ENCODE results near the gene HASPIN.

The HASPIN gene

DNA sequence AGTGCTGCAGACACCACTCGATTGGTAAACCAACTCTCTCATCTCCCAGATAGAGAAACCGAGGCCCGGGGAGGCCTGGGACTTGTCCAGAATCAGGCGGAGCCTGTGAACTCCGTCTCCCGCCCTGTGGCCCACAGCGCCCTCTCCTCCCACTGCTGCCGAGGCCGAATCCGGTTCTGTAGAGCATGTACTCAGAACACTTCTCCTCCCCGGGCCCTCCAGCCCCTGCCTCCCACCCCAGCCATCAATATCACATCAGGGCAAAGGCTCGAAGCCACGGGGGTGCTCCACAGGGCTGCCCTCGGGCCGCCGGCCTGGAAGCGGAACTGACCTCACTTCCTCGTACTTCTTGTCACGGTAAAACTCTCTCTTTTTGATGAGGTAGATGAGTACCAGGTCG lies 42.1 kb upstream of the HASPIN start:
- no peak for TF ChIP-seq EZH2 (IDR thresholded peaks at IDR 0.05; ENCODE audit: borderline replicate concordance, low read depth, low read length, severe bottlenecking)
- no peak for TF ChIP-seq CTCF (IDR thresholded peaks at IDR 0.05; ENCODE audit: borderline replicate concordance, extremely low read depth, low read length, poor library complexity, severe bottlenecking)
- ATAC-seq (ENCODE audit: insufficient read depth, low read depth) (no peak), DNase-seq (no peak)
- Histone ChIP-seq H3K27me3 (ENCODE audit: insufficient read depth, low read length, poor library complexity) (no peaks in the 10 kb centered on the region), H3K4me3 (ENCODE audit: low read depth in 1 of 2, low read length in 2 of 2) (no peak overlapping the region), H3K9ac (ENCODE audit: low read depth, low read length) (no peak overlapping the region), H3K4me2 (ENCODE audit: insufficient read depth, low read length) (no peak overlapping the region), H3K79me2 (ENCODE audit: insufficient read depth, low read length) (no peaks in the 10 kb centered on the region), H3K4me1 (ENCODE audit: insufficient read depth, low read length) (no peaks in the 10 kb centered on the region), H3K27ac (ENCODE audit: low read length) (no peak overlapping the region), H3K9me3 (ENCODE audit: insufficient read depth, low read length, severe bottlenecking) (no peaks in the 10 kb centered on the region), H3K36me3 (ENCODE audit: insufficient read depth, low read length) (no peaks in the 10 kb centered on the region), H2AFZ (ENCODE audit: low read depth, low read length) (no peak overlapping the region), H4K20me1 (ENCODE audit: insufficient read depth, low read length) (no peaks in the 10 kb centered on the region; the same call in 1 of the 2 replicates)

GRCh38 chr17:3682033-3682432 lies 41.7 kb upstream of the HASPIN start:
- no peak for DNase-seq
- ATAC-seq (ENCODE audit: insufficient read depth, low read depth) = no peak
- H3K79me2 ChIP-seq (ENCODE audit: insufficient read depth, low read length) = no peaks in the 10 kb centered on the region
- H3K9me3 ChIP-seq (ENCODE audit: insufficient read depth, low read length, severe bottlenecking) = no peaks in the 10 kb centered on the region
- no peaks in the 10 kb centered on the region for H3K27me3 ChIP-seq (ENCODE audit: insufficient read depth, low read length, poor library complexity)
- no peaks in the 10 kb centered on the region for H3K36me3 ChIP-seq (ENCODE audit: insufficient read depth, low read length)
- H3K9ac ChIP-seq (ENCODE audit: low read depth, low read length) = no peak overlapping the region
- TF ChIP-seq CTCF (IDR thresholded peaks at IDR 0.05; ENCODE audit: borderline replicate concordance, extremely low read depth, low read length, poor library complexity, severe bottlenecking) (no peak), EZH2 (IDR thresholded peaks at IDR 0.05; ENCODE audit: borderline replicate concordance, low read depth, low read length, severe bottlenecking) (no peak)
- no peak overlapping the region for H2AFZ ChIP-seq (ENCODE audit: low read depth, low read length)
- no peak overlapping the region for H3K27ac ChIP-seq (ENCODE audit: low read length)
- no peaks in the 10 kb centered on the region; the same call in 1 of the 2 replicates for H4K20me1 ChIP-seq (ENCODE audit: insufficient read depth, low read length)
- H3K4me2 ChIP-seq (ENCODE audit: insufficient read depth, low read length) = no peak overlapping the region
- H3K4me3 ChIP-seq (ENCODE audit: low read depth in 1 of 2, low read length in 2 of 2) = no peak overlapping the region
- H3K4me1 ChIP-seq (ENCODE audit: insufficient read depth, low read length) = no peaks in the 10 kb centered on the region

DNA sequence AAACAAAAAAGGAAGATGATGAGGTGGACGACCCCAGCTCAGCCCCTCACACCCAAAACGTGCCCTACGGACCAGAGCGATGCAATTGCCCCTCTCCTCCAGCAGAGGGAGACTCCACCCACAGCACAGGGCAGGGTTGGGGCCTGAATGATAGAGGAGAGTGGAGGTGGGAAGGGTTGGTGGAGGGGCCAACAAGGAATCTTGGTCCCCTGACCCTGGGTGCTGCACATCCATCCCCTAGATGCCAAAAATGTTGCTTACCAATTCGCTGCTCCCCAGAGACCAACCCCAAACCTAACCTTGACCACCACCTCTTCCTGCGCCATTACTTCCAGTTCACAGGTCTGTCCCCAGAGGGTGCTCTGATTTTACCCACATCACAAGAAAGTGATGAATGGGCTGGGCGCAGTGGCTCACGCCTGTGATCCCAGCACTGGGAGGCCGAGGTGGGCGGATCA lies 40.6 kb upstream of the HASPIN start:
- Histone ChIP-seq H3K9ac (ENCODE audit: low read depth, low read length) (no peak overlapping the region), H3K36me3 (ENCODE audit: insufficient read depth, low read length) (no peaks in the 10 kb centered on the region), H3K4me3 (ENCODE audit: low read depth in 1 of 2, low read length in 2 of 2) (no peak overlapping the region), H3K27me3 (ENCODE audit: insufficient read depth, low read length, poor library complexity) (no peaks in the 10 kb centered on the region), H4K20me1 (ENCODE audit: insufficient read depth, low read length) (no peaks in the 10 kb centered on the region; the same call in 1 of the 2 replicates), H2AFZ (ENCODE audit: low read depth, low read length) (no peak overlapping the region), H3K4me2 (ENCODE audit: insufficient read depth, low read length) (no peak overlapping the region), H3K79me2 (ENCODE audit: insufficient read depth, low read length) (no peaks in the 10 kb centered on the region), H3K9me3 (ENCODE audit: insufficient read depth, low read length, severe bottlenecking) (no peaks in the 10 kb centered on the region), H3K4me1 (ENCODE audit: insufficient read depth, low read length) (no peaks in the 10 kb centered on the region), H3K27ac (ENCODE audit: low read length) (no peak overlapping the region)
- TF ChIP-seq CTCF (IDR thresholded peaks at IDR 0.05; ENCODE audit: borderline replicate concordance, extremely low read depth, low read length, poor library complexity, severe bottlenecking) (peak; percentile 95), EZH2 (IDR thresholded peaks at IDR 0.05; ENCODE audit: borderline replicate concordance, low read depth, low read length, severe bottlenecking) (no peak)
- DNase-seq (peak; percentile 67), ATAC-seq (ENCODE audit: insufficient read depth, low read depth) (peak; percentile 92)

GRCh38 chr17:3685174-3685573 lies 38.5 kb upstream of the HASPIN start:
- no peak overlapping the region for H2AFZ ChIP-seq (ENCODE audit: low read depth, low read length)
- H3K4me3 ChIP-seq (ENCODE audit: low read depth in 1 of 2, low read length in 2 of 2) = no peak overlapping the region
- H3K9me3 ChIP-seq (ENCODE audit: insufficient read depth, low read length, severe bottlenecking) = no peaks in the 10 kb centered on the region
- DNase-seq = no peak
- no peak overlapping the region for H3K4me2 ChIP-seq (ENCODE audit: insufficient read depth, low read length)
- no peaks in the 10 kb centered on the region for H3K27me3 ChIP-seq (ENCODE audit: insufficient read depth, low read length, poor library complexity)
- no peaks in the 10 kb centered on the region for H3K4me1 ChIP-seq (ENCODE audit: insufficient read depth, low read length)
- H3K9ac ChIP-seq (ENCODE audit: low read depth, low read length) = no peak overlapping the region
- TF ChIP-seq EZH2 (IDR thresholded peaks at IDR 0.05; ENCODE audit: borderline replicate concordance, low read depth, low read length, severe bottlenecking) (no peak), CTCF (IDR thresholded peaks at IDR 0.05; ENCODE audit: borderline replicate concordance, extremely low read depth, low read length, poor library complexity, severe bottlenecking) (no peak)
- H4K20me1 ChIP-seq (ENCODE audit: insufficient read depth, low read length) = no peaks in the 10 kb centered on the region; the same call in 1 of the 2 replicates
- no peak for ATAC-seq (ENCODE audit: insufficient read depth, low read depth)
- H3K36me3 ChIP-seq (ENCODE audit: insufficient read depth, low read length) = no peaks in the 10 kb centered on the region; the same call in 1 of the 2 replicates
- no peak overlapping the region for H3K27ac ChIP-seq (ENCODE audit: low read length)
- no peaks in the 10 kb centered on the region for H3K79me2 ChIP-seq (ENCODE audit: insufficient read depth, low read length)
